KMS-11 (cell line): ENCODE data around the gene CAPN12.

Experiments used
- H2AFZ ChIP-seq: fragments of 200-600 bp; sonication (generic); 2 replicates; pipeline ENCODE4 v1.6.1; 2016; ENCODE audit warnings: antibody characterized with exemption, mixed run types, low read depth
- H3K27ac ChIP-seq: fragments of 200-600 bp; sonication (generic); 2 replicates; pipeline ENCODE4 v1.6.1; 2016; ENCODE audit warnings: mild to moderate bottlenecking, mixed run types
- H3K27me3 ChIP-seq: fragments of 200-600 bp; sonication (generic); 2 replicates; pipeline ENCODE4 v1.6.1; 2017; ENCODE audit warnings: mild to moderate bottlenecking, low read depth, mixed run types, moderate library complexity; ENCODE audit not compliant: insufficient read depth
- H3K36me3 ChIP-seq: fragments of 200-600 bp; sonication (generic); 2 replicates; pipeline ENCODE4 v1.6.1; 2017; ENCODE audit warnings: mild to moderate bottlenecking, mixed run types; ENCODE audit not compliant: insufficient read depth
- H3K4me1 ChIP-seq: fragments of 200-600 bp; sonication (generic); 2 replicates; pipeline ENCODE4 v1.6.1; 2016; ENCODE audit warnings: mild to moderate bottlenecking, low read depth, mixed run types; ENCODE audit not compliant: poor library complexity, severe bottlenecking
- H3K4me2 ChIP-seq: fragments of 200-600 bp; sonication (generic); 2 replicates; pipeline ENCODE4 v1.7.0; 2016; ENCODE audit warnings: mild to moderate bottlenecking, mixed run types
- H3K4me3 ChIP-seq: fragments of 200-600 bp; sonication (generic); IDR thresholded peaks from 2 replicates; pipeline ENCODE4 v1.6.1; 2017; ENCODE audit warnings: low read depth, low read length, mixed read lengths; ENCODE audit not compliant: insufficient read depth
- H3K79me2 ChIP-seq: fragments of 200-600 bp; sonication (generic); 2 replicates; pipeline ENCODE4 v1.6.1; 2016; ENCODE audit warnings: low read depth, mixed run types; ENCODE audit not compliant: insufficient read depth
- H3K9ac ChIP-seq: fragments of 200-600 bp; sonication (generic); 2 replicates; pipeline ENCODE4 v1.6.1; 2016; ENCODE audit warnings: mild to moderate bottlenecking, mixed run types
- H4K20me1 ChIP-seq: fragments of 200-600 bp; sonication (generic); 2 replicates; pipeline ENCODE4 v1.6.1; 2016; ENCODE audit warnings: mild to moderate bottlenecking, mixed run types; ENCODE audit not compliant: insufficient read depth
- CTCF ChIP-seq: fragments of 200-600 bp; sonication (generic); conservative IDR thresholded peaks from 2 replicates; pipeline ENCODE4 v1.6.1; 2017; ENCODE audit warnings: low read depth, mild to moderate bottlenecking, antibody characterized with exemption, low read length, moderate library complexity, mixed read lengths

CAPN12 gene

GRCh38 chr19:38731654-38732301, 12.5 kb downstream of the CAPN12 start:
- no peaks in the 10 kb centered on the region for H3K79me2 ChIP-seq
- H3K27ac ChIP-seq, result no peak overlapping the region
- no peak overlapping the region for H3K4me2 ChIP-seq
- no peak overlapping the region for H2AFZ ChIP-seq
- no peaks in the 10 kb centered on the region for H4K20me1 ChIP-seq
- no peak overlapping the region for H3K9ac ChIP-seq
- no peak overlapping the region for H3K4me3 ChIP-seq
- no peaks in the 10 kb centered on the region for H3K27me3 ChIP-seq
- H3K36me3 ChIP-seq, result no peaks in the 10 kb centered on the region
- TF ChIP-seq CTCF, result no peak
- peaks cover 21% of the 10 kb centered on the region for H3K4me1 ChIP-seq

- Histone ChIP-seq H3K4me2 (no peak overlapping the region), H3K36me3 (no peaks in the 10 kb centered on the region), H4K20me1 (no peaks in the 10 kb centered on the region), H3K4me3 (no peak overlapping the region), H3K27me3 (no peaks in the 10 kb centered on the region), H3K4me1 (peaks cover 21% of the 10 kb centered on the region), H2AFZ (no peak overlapping the region), H3K27ac (no peak overlapping the region), H3K9ac (no peak overlapping the region), H3K79me2 (no peaks in the 10 kb centered on the region)
- TF ChIP-seq CTCF, result no peak
These were observed 13.3 kb downstream of the CAPN12 start for GRCh38 chr19:38730731-38731589.

- no peak overlapping the region for H3K27ac ChIP-seq
- H3K27me3 ChIP-seq, result no peaks in the 10 kb centered on the region
- no peaks in the 10 kb centered on the region for H3K79me2 ChIP-seq
- H3K4me3 ChIP-seq, result no peak overlapping the region
- no peak overlapping the region for H3K9ac ChIP-seq
- H2AFZ ChIP-seq, result no peak overlapping the region
- H4K20me1 ChIP-seq, result no peaks in the 10 kb centered on the region
- H3K4me1 ChIP-seq, result peaks cover 21% of the 10 kb centered on the region
- H3K4me2 ChIP-seq, result no peak overlapping the region
- no peaks in the 10 kb centered on the region for H3K36me3 ChIP-seq
- TF ChIP-seq CTCF, result no peak
These were observed 13.9 kb downstream of the CAPN12 start for GRCh38 chr19:38730470-38730730.

- no peak overlapping the region for H3K27ac ChIP-seq
- no peaks in the 10 kb centered on the region for H3K36me3 ChIP-seq
- H3K4me2 ChIP-seq, result no peak overlapping the region
- no peaks in the 10 kb centered on the region for H3K27me3 ChIP-seq
- no peaks in the 10 kb centered on the region for H4K20me1 ChIP-seq
- H3K4me1 ChIP-seq, result peaks cover 16% of the 10 kb centered on the region
- H3K4me3 ChIP-seq, result no peak overlapping the region
- H3K79me2 ChIP-seq, result no peaks in the 10 kb centered on the region
- H3K9ac ChIP-seq, result no peak overlapping the region
- H2AFZ ChIP-seq, result no peak overlapping the region
- TF ChIP-seq CTCF, result peak; percentile 86
These were observed 14.4 kb downstream of the CAPN12 start for GRCh38 chr19:38729653-38730469.
